Suprapubic skin (tissue), 4 donors: ENCODE data around the gene NFKBIL1. TPM values are rescaled to one million over a fixed set of nuclear protein-coding genes. Genes with fewer than 3 reads are reported as not detected.
"Not testable (repeated sequence)": the region's sequence is repeated elsewhere in the genome, so short reads cannot be mapped to it uniquely, and the experiment has no call there.

Experiments
- DNase-seq, 2 donors: peaks; one replicate each; pipeline ENCODE4 v3.0.0-alpha.2; 2019; ENCODE audit warnings: low spot score in 2 of 2
- H3K27ac ChIP-seq: fragments of 200-600 bp; sonication (generic); one replicate; pipeline ENCODE4 v1.5.1; 2019
- H3K27me3 ChIP-seq: fragments of 200-600 bp; sonication (generic); one replicate; pipeline ENCODE4 v1.5.1; 2019
- H3K36me3 ChIP-seq: fragments of 200-600 bp; sonication (generic); one replicate; pipeline ENCODE4 v1.5.1; 2019
- H3K4me1 ChIP-seq: fragments of 200-600 bp; sonication (generic); one replicate; pipeline ENCODE4 v1.5.1; 2019
- H3K4me3 ChIP-seq: fragments of 200-600 bp; sonication (generic); one replicate; pipeline ENCODE4 v1.5.1; 2019; ENCODE audit warnings: mild to moderate bottlenecking
- H3K9me3 ChIP-seq: fragments of 200-600 bp; sonication (generic); one replicate; pipeline ENCODE4 v1.5.1; 2019
- CTCF ChIP-seq, 2 donors: fragments of 200-600 bp in 1 of 2; fragments of 450-650 bp in 1 of 2; sonication (generic) in 1 of 2; IDR thresholded peaks; one replicate each; pipeline ENCODE4 v1.5.1; 2016 to 2019; ENCODE audit warnings: antibody characterized with exemption in 2 of 2, mild to moderate bottlenecking in 1 of 2, moderate library complexity in 1 of 2
- EP300 ChIP-seq: sonication (generic); formaldehyde crosslinking; IDR thresholded peaks from one replicate; pipeline ENCODE4 v1.6.1; 2017; ENCODE audit warnings: antibody characterized with exemption
- POLR2A ChIP-seq, 2 donors: fragments of 450-650 bp; IDR thresholded peaks; one replicate each; pipeline ENCODE4 v1.6.1; 2017; ENCODE audit warnings: antibody characterized with exemption in 2 of 2, mild to moderate bottlenecking in 2 of 2, moderate library complexity in 2 of 2
- POLR2AphosphoS5 ChIP-seq, 3 donors: sonication (generic); formaldehyde crosslinking; IDR thresholded peaks; one replicate each; pipeline ENCODE4 v1.6.1; 2017; ENCODE audit warnings: antibody characterized with exemption in 3 of 3
- WGBS: methylation state at CpG from one replicate; pipeline ENCODE4 v1.1.5; 2018; 5-methylcytosine and 5-hydroxymethylcytosine counted together
- total RNA-seq, 4 donors: library from RNA; depleted of rRNA; stranded (reverse); fragments of >200 nt; gene quantifications; one replicate each; pipeline ENCODE4 v1.1.0, GENCODE V29; 2016

The NFKBIL1 gene
- total RNA-seq, 4 donors from 2014 or later, result 23.6 to 29.5 (median 25.7) TPM

GRCh38 chr6:31588871-31589650, 41.7 kb downstream of the NFKBIL1 start:
- TF ChIP-seq POLR2A (IDR thresholded peaks at IDR 0.05) (no peak), CTCF (IDR thresholded peaks at IDR 0.05) (no peak), EP300 (no peak), POLR2AphosphoS5 (IDR thresholded peaks at IDR 0.05) (no peak)
- WGBS, result 40% methylated on average over 9 of the region's 9 CpGs

GRCh38 chr6:31590691-31591090, 43.3 kb downstream of the NFKBIL1 start:
- H3K27me3 ChIP-seq, H3K36me3 ChIP-seq, H3K9me3 ChIP-seq, DNase-seq, H3K27ac ChIP-seq, H3K4me3 ChIP-seq, H3K4me1 ChIP-seq: not testable (repeated sequence)
- WGBS, result 80% methylated on average over 5 of the region's 5 CpGs

More at GRCh38 chr6:31588871-31589650, 41.7 kb downstream of the NFKBIL1 start:
- Histone ChIP-seq H3K36me3 (no peaks in the 10 kb centered on the region), H3K4me3 (no peak overlapping the region), H3K9me3 (no peaks in the 10 kb centered on the region), H3K27me3 (no peaks in the 10 kb centered on the region), H3K4me1 (peaks cover 2% of the 10 kb centered on the region), H3K27ac (no peak overlapping the region)
- no peak for DNase-seq

- WGBS, result 87% methylated on average over 7 of the region's 7 CpGs
These were observed 45.0 kb downstream of the NFKBIL1 start for GRCh38 chr6:31592396-31592771.

GRCh38 chr6:31597006-31597405, 49.6 kb downstream of the NFKBIL1 start:
- H3K36me3 ChIP-seq, result no peaks in the 10 kb centered on the region
- TF ChIP-seq POLR2A (IDR thresholded peaks at IDR 0.05), result no peak
- no peak for TF ChIP-seq POLR2AphosphoS5 (IDR thresholded peaks at IDR 0.05)
- no peak for TF ChIP-seq EP300
- no peak for TF ChIP-seq CTCF (IDR thresholded peaks at IDR 0.05)
- no peak overlapping the region for H3K4me3 ChIP-seq
- H3K27ac ChIP-seq, result no peak overlapping the region
- H3K4me1 ChIP-seq, result no peaks in the 10 kb centered on the region
- whole genome bisulfite sequencing, result 35% methylated on average over 2 of the region's 2 CpGs
- no peaks in the 10 kb centered on the region for H3K9me3 ChIP-seq
- DNase-seq, result no peak
- H3K27me3 ChIP-seq, result no peaks in the 10 kb centered on the region

More at GRCh38 chr6:31592396-31592771, 45.0 kb downstream of the NFKBIL1 start:
- H3K27me3 ChIP-seq, result no peaks in the 10 kb centered on the region
- no peak overlapping the region for H3K4me3 ChIP-seq
- no peaks in the 10 kb centered on the region for H3K36me3 ChIP-seq
- TF ChIP-seq EP300, result no peak
- TF ChIP-seq POLR2AphosphoS5 (IDR thresholded peaks at IDR 0.05), result no peak
- no peak for TF ChIP-seq POLR2A (IDR thresholded peaks at IDR 0.05)
- no peak for TF ChIP-seq CTCF (IDR thresholded peaks at IDR 0.05)
- peaks cover 2% of the 10 kb centered on the region for H3K4me1 ChIP-seq
- no peaks in the 10 kb centered on the region for H3K9me3 ChIP-seq
- DNase-seq, result no peak
- no peak overlapping the region for H3K27ac ChIP-seq

- no peak overlapping the region for H3K27ac ChIP-seq
- H3K9me3 ChIP-seq, result no peaks in the 10 kb centered on the region
- H3K36me3 ChIP-seq, result no peaks in the 10 kb centered on the region
- DNase-seq, result no peak
- WGBS, result 88% methylated on average over 1 of the region's 1 CpG
- H3K27me3 ChIP-seq, result no peaks in the 10 kb centered on the region
- H3K4me3 ChIP-seq, result no peak overlapping the region
- no peaks in the 10 kb centered on the region for H3K4me1 ChIP-seq
- TF ChIP-seq POLR2AphosphoS5 (IDR thresholded peaks at IDR 0.05) (no peak), EP300 (no peak), CTCF (IDR thresholded peaks at IDR 0.05) (no peak), POLR2A (IDR thresholded peaks at IDR 0.05) (no peak)
These were observed 59.9 kb downstream of the NFKBIL1 start for GRCh38 chr6:31607317-31607716.

Other genes with a start within 250 kb of the NFKBIL1 start
- 1,000 to 10,000 TPM in 3 of 4 donors, 100 to 1,000 TPM in 1; 995 to 1,612 (median 1,279) TPM for gene HLA-B, start 190.4 kb upstream of the NFKBIL1 start, total RNA-seq
- 10 to 100 TPM in 3 of 4 donors, 1 to 10 TPM in 1; 7.1 to 16.4 (median 15.2) TPM for gene MICA, start 144.0 kb upstream of the NFKBIL1 start, total RNA-seq
- gene MICB, start 49.5 kb upstream of the NFKBIL1 start, total RNA-seq, result 1 to 10 TPM in 3 of 4 donors, under 1 TPM in 1; 0.26 to 2.4 (median 2.1) TPM
- not detected for gene MCCD1, start 18.6 kb upstream of the NFKBIL1 start, total RNA-seq
- gene DDX39B, start 5.6 kb upstream of the NFKBIL1 start, total RNA-seq, result 100 to 1,000 TPM; 254 to 449 (median 281) TPM
- 1 to 10 TPM in 2 of 4 donors, under 1 TPM in 1, not detected in 1; 0.64 to 1.6 (median 1.4) TPM for gene ATP6V1G2, start 1.0 kb upstream of the NFKBIL1 start, total RNA-seq
- under 1 TPM in 1 of 4 donors, not detected in 3; 0.47 TPM for gene LTA, start 24.7 kb downstream of the NFKBIL1 start, total RNA-seq
- 1 to 10 TPM; 1.0 to 6.4 (median 3.3) TPM for gene TNF, start 28.0 kb downstream of the NFKBIL1 start, total RNA-seq
- gene LTB, start 34.8 kb downstream of the NFKBIL1 start, total RNA-seq, result not detected
- gene LST1, start 38.7 kb downstream of the NFKBIL1 start, total RNA-seq, result 10 to 100 TPM in 1 of 4 donors, 1 to 10 TPM in 3; 3.7 to 72.9 (median 6.7) TPM
- not detected for gene NCR3, start 45.4 kb downstream of the NFKBIL1 start, total RNA-seq
- gene AIF1, start 67.6 kb downstream of the NFKBIL1 start, total RNA-seq, result 10 to 100 TPM in 1 of 4 donors, 1 to 10 TPM in 3; 2.6 to 16.3 (median 5.8) TPM
- 100 to 1,000 TPM; 100 to 163 (median 113) TPM for gene PRRC2A, start 73.1 kb downstream of the NFKBIL1 start, total RNA-seq
- gene BAG6, start 105.1 kb downstream of the NFKBIL1 start, total RNA-seq, result 100 to 1,000 TPM; 239 to 360 (median 309) TPM
- gene APOM, start 108.3 kb downstream of the NFKBIL1 start, total RNA-seq, result 1 to 10 TPM; 2.8 to 8.3 (median 6.1) TPM
- 10 to 100 TPM; 31.6 to 41.0 (median 38.1) TPM for gene C6orf47, start 113.2 kb downstream of the NFKBIL1 start, total RNA-seq
- 10 to 100 TPM; 15.0 to 22.6 (median 20.1) TPM for gene GPANK1, start 117.4 kb downstream of the NFKBIL1 start, total RNA-seq
- 100 to 1,000 TPM; 381 to 429 (median 403) TPM for gene CSNK2B, start 118.5 kb downstream of the NFKBIL1 start, total RNA-seq
- 10 to 100 TPM; 11.4 to 63.7 (median 13.9) TPM for gene LY6G5B, start 122.4 kb downstream of the NFKBIL1 start, total RNA-seq
- 1 to 10 TPM in 1 of 4 donors, under 1 TPM in 1, not detected in 2; 0.73 to 5.1 TPM for gene LY6G5C, start 133.5 kb downstream of the NFKBIL1 start, total RNA-seq
- 10 to 100 TPM; 49.4 to 68.2 (median 57.3) TPM for gene ABHD16A, start 155.7 kb downstream of the NFKBIL1 start, total RNA-seq
- gene LY6G6F, start 159.3 kb downstream of the NFKBIL1 start, total RNA-seq, result not detected
- gene LY6G6D, start 167.7 kb downstream of the NFKBIL1 start, total RNA-seq, result 10 to 100 TPM in 1 of 4 donors, 1 to 10 TPM in 1, not detected in 2; 5.5 to 30.8 TPM
- 100 to 1,000 TPM in 3 of 4 donors, 10 to 100 TPM in 1; 80.0 to 376 (median 338) TPM for gene LY6G6C, start 174.1 kb downstream of the NFKBIL1 start, total RNA-seq
- 1 to 10 TPM; 1.6 to 4.6 (median 4.5) TPM for gene MPIG6B, start 175.8 kb downstream of the NFKBIL1 start, total RNA-seq
- 10 to 100 TPM; 66.8 to 84.2 (median 68.3) TPM for gene DDAH2, start 181.7 kb downstream of the NFKBIL1 start, total RNA-seq
- 100 to 1,000 TPM; 239 to 420 (median 333) TPM for gene CLIC1, start 188.9 kb downstream of the NFKBIL1 start, total RNA-seq
- gene MSH5, start 192.4 kb downstream of the NFKBIL1 start, total RNA-seq, result 10 to 100 TPM; 12.6 to 60.1 (median 17.2) TPM
- gene SAPCD1, start 215.0 kb downstream of the NFKBIL1 start, total RNA-seq, result 10 to 100 TPM in 3 of 4 donors, 1 to 10 TPM in 1; 9.3 to 42.2 (median 20.3) TPM
- 1 to 10 TPM; 1.3 to 3.3 (median 2.3) TPM for gene VWA7, start 229.7 kb downstream of the NFKBIL1 start, total RNA-seq
- gene VARS1, start 248.1 kb downstream of the NFKBIL1 start, total RNA-seq, result 10 to 100 TPM; 48.8 to 60.0 (median 59.1) TPM